ENCODE results near the gene ERMARD.
A peak's percentile ranks its signal among the peaks of the same experiment; 100 is the strongest.

Gene ERMARD

DNA sequence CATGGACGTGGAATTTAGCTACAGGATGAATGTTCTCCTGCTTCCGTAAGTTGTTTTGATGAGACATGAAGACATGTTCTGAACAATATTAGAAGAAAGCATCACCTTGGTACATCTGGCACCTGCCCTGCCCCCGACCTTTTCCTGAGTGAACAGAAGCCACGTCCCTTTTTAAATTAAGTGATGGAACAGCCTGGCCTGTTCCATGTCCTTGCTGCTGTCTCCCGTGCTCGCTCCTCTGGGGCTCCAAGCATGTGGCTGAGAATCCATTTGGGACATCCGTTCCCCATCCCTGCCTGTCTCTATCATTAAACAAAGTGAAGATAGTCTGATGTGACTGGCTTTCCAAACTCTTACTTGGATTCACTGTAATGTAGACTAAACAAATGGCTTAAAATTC, 36.4 kb downstream of the ERMARD start:
- 0 out of 2 replicates have a peak, but pooled peaks cover 3% of the 10 kb centered on the region for H3K27me3 ChIP-seq (ENCODE audit: control insufficient read depth, low read length)
- H3K79me2 ChIP-seq (ENCODE audit: control insufficient read depth, low read length) = no peaks in the 10 kb centered on the region
- no peaks in the 10 kb centered on the region for H3K9me3 ChIP-seq (ENCODE audit: control insufficient read depth, insufficient read depth, low read length)
- no peak overlapping the region for H3K27ac ChIP-seq (ENCODE audit: low read depth, low read length)
- peaks cover 15% of the 10 kb centered on the region for H3K4me1 ChIP-seq (ENCODE audit: control insufficient read depth, low read length)
- H4K20me1 ChIP-seq (ENCODE audit: control insufficient read depth, insufficient read depth, low read depth, low read length) = no peaks in the 10 kb centered on the region
- no peaks in the 10 kb centered on the region for H3K9me2 ChIP-seq (replicated peaks; ENCODE audit: control insufficient read depth, low read length)
- TF ChIP-seq, protein P1, sequence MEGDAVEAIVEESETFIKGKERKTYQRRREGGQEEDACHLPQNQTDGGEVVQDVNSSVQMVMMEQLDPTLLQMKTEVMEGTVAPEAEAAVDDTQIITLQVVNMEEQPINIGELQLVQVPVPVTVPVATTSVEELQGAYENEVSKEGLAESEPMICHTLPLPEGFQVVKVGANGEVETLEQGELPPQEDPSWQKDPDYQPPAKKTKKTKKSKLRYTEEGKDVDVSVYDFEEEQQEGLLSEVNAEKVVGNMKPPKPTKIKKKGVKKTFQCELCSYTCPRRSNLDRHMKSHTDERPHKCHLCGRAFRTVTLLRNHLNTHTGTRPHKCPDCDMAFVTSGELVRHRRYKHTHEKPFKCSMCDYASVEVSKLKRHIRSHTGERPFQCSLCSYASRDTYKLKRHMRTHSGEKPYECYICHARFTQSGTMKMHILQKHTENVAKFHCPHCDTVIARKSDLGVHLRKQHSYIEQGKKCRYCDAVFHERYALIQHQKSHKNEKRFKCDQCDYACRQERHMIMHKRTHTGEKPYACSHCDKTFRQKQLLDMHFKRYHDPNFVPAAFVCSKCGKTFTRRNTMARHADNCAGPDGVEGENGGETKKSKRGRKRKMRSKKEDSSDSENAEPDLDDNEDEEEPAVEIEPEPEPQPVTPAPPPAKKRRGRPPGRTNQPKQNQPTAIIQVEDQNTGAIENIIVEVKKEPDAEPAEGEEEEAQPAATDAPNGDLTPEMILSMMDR (IDR thresholded peaks at IDR 0.05; ENCODE audit: low read depth, low read length, poor library complexity, severe bottlenecking) = no peak
- no peak for TF ChIP-seq EZH2phosphoT487 (IDR thresholded peaks at IDR 0.05; ENCODE audit: borderline replicate concordance, low read length)
- H3K4me3 ChIP-seq (ENCODE audit: low read length) = no peak overlapping the region
- H3F3A ChIP-seq (ENCODE audit: control insufficient read depth, insufficient read depth) = no peaks in the 10 kb centered on the region
- no peaks in the 10 kb centered on the region for H3K36me3 ChIP-seq (ENCODE audit: control insufficient read depth, low read length)
- no peak overlapping the region for H3K4me2 ChIP-seq (ENCODE audit: low read length)

DNA sequence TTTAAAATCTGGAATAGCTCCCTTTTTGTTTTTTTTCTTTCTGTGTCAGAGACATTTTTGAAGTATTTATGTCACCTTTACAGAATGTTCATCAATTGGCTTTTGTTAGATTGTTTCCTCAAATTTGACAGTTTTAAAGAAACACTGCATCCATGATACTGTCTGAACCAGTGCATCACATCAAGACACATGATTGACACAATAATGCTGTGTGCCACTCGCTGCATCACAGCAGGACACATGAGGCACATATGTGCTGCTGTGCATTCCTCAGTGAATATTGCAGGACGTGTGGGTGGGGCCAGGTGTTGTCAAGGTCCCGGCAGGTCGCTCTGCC, 37.4 kb downstream of the ERMARD start:
- H3K4me3 ChIP-seq (ENCODE audit: low read length) = no peak overlapping the region
- H3K27me3 ChIP-seq (ENCODE audit: control insufficient read depth, low read length) = 0 out of 2 replicates have a peak, but pooled peaks cover 3% of the 10 kb centered on the region
- H3K79me2 ChIP-seq (ENCODE audit: control insufficient read depth, low read length) = no peaks in the 10 kb centered on the region
- TF ChIP-seq EZH2phosphoT487 (IDR thresholded peaks at IDR 0.05; ENCODE audit: borderline replicate concordance, low read length) = no peak
- TF ChIP-seq, protein P1 (IDR thresholded peaks at IDR 0.05; ENCODE audit: low read depth, low read length, poor library complexity, severe bottlenecking) = no peak
- H3K27ac ChIP-seq (ENCODE audit: low read depth, low read length) = no peak overlapping the region
- no peak overlapping the region for H3K4me2 ChIP-seq (ENCODE audit: low read length)
- H3K9me3 ChIP-seq (ENCODE audit: control insufficient read depth, insufficient read depth, low read length) = no peaks in the 10 kb centered on the region
- H3K9me2 ChIP-seq (replicated peaks; ENCODE audit: control insufficient read depth, low read length) = no peaks in the 10 kb centered on the region
- no peaks in the 10 kb centered on the region for H3F3A ChIP-seq (ENCODE audit: control insufficient read depth, insufficient read depth)
- no peaks in the 10 kb centered on the region for H3K36me3 ChIP-seq (ENCODE audit: control insufficient read depth, low read length)
- peaks cover 15% of the 10 kb centered on the region for H3K4me1 ChIP-seq (ENCODE audit: control insufficient read depth, low read length)
- H4K20me1 ChIP-seq (ENCODE audit: control insufficient read depth, insufficient read depth, low read depth, low read length) = no peaks in the 10 kb centered on the region

DNA sequence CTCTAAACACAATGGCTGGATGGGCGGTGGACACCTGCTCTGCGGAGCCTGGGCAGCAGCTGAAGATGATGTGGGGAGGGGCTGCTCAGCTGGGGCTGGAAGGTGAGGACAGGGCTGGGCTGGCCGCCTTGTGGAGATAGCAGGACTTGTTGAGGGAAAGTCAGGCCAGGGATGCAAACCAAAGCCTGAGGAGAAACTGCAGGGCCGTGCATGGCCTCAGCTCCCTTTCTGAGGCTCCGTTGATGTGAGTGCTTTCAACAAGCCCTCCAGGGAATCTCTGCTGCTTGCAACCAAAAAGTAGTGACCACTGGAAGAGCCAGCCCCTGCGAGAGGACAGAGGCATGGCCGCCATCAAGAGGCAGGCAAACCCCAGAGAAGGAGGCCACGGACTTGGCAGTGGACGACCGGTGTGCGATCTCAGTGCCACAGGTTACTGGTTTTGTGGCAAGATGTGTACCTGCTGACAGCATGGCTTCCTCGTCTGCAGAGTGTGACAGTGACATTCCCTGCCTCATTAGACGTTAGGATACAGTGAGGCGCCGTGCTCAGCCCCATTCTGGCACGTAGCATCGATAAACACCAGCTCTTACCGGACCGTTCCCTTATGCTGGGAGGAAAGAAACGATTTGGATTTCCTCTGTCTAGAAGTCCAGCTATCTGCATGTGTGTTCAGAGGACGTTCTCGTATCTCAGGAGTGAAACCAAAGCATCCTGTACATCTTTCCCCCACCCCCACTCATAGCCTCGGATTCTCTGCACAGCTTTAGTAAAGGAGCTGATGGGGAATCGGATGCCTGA, 37.9 kb downstream of the ERMARD start:
- H3K79me2 ChIP-seq (ENCODE audit: control insufficient read depth, low read length) = no peaks in the 10 kb centered on the region
- peak overlapping the region; percentile 94 for H3K4me2 ChIP-seq (ENCODE audit: low read length)
- H3K4me1 ChIP-seq (ENCODE audit: control insufficient read depth, low read length) = peaks cover 15% of the 10 kb centered on the region
- H3K36me3 ChIP-seq (ENCODE audit: control insufficient read depth, low read length) = no peaks in the 10 kb centered on the region
- H3K27me3 ChIP-seq (ENCODE audit: control insufficient read depth, low read length) = 0 out of 2 replicates have a peak, but pooled peaks cover 3% of the 10 kb centered on the region
- no peaks in the 10 kb centered on the region for H3F3A ChIP-seq (ENCODE audit: control insufficient read depth, insufficient read depth)
- peak overlapping the region; percentile 77 for H3K4me3 ChIP-seq (ENCODE audit: low read length)
- TF ChIP-seq, protein P1 (IDR thresholded peaks at IDR 0.05; ENCODE audit: low read depth, low read length, poor library complexity, severe bottlenecking) = no peak
- TF ChIP-seq EZH2phosphoT487 (IDR thresholded peaks at IDR 0.05; ENCODE audit: borderline replicate concordance, low read length) = no peak
- H3K27ac ChIP-seq (ENCODE audit: low read depth, low read length) = no peak overlapping the region
- H3K9me3 ChIP-seq (ENCODE audit: control insufficient read depth, insufficient read depth, low read length) = no peaks in the 10 kb centered on the region
- no peaks in the 10 kb centered on the region for H3K9me2 ChIP-seq (replicated peaks; ENCODE audit: control insufficient read depth, low read length)
- no peaks in the 10 kb centered on the region for H4K20me1 ChIP-seq (ENCODE audit: control insufficient read depth, insufficient read depth, low read depth, low read length)

All from DOHH2 (cell line).